Uterus (tissue), 2 donors: ENCODE results near the gene COL5A3.

Experiments
- CTCF ChIP-seq, 4 experiments: fragments of 200-600 bp in 2 of 4; fragments of 450-650 bp in 2 of 4; sonication (generic) in 2 of 4; IDR thresholded peaks; one replicate each; pipeline ENCODE4 v1.5.1; 2016 to 2019; ENCODE audit warnings: antibody characterized with exemption in 4 of 4, mild to moderate bottlenecking in 2 of 4, moderate library complexity in 1 of 4
- POLR2A ChIP-seq, 2 donors: fragments of 450-650 bp; IDR thresholded peaks; one replicate each; pipeline ENCODE4 v1.6.1; 2016; ENCODE audit warnings: antibody characterized with exemption in 2 of 2, mild to moderate bottlenecking in 1 of 2, moderate library complexity in 1 of 2

DNA sequence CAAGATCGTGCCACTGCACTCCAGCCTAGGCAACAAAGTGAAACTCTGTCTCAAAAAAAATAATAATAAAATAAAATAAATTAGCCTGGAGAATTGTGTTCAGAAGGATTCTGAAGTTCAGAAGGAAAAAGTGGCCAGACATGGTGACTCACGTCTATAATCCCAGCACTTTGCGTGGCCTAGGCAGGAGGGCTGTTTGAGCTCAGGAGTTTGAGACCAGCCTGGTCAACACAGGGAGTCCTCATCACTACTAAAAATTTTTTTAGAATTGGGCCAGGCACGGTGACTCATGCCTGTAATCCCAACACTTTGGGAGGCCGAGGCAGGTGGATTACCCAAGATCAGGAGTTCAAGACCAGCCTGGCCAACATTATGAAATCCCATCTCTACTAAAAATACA is 8.9 kb upstream of the COL5A3 start:
- TF ChIP-seq CTCF (IDR thresholded peaks at IDR 0.05) (no peak), POLR2A (IDR thresholded peaks at IDR 0.05) (no peak)
